K562 (cell line): ENCODE measurements around the gene TMEM135. TPM values are rescaled to one million over a fixed set of nuclear protein-coding genes. Genes with fewer than 3 reads are reported as not detected.

Experiments used
- ATAC-seq: fragments of 200-7000 bp; cut with Tn5 transposase; 3 replicates; pipeline ENCODE4 v1.9.1; 2020; ENCODE audit warnings: moderate library complexity
- BruUV-seq: library from RNA; stranded (reverse); fragments of 400-500 nt; replicated peaks from 2 replicates; lab custom pipeline; 2021; lab: Mats Ljungman, UMichigan
- CTCF ChIA-PET: fragments of 300-600 bp; formaldehyde crosslinking; extraction: SDS; loops from one replicate; lab custom pipeline; 2021; ENCODE audit warnings: low intra/inter-chr PET ratio; lab: Yijun Ruan, JAX
- POLR2A ChIA-PET: fragments of 300-600, 350-650 bp; sonication (Branson Sonifier 250); formaldehyde crosslinking; extraction: SDS; loops from one replicate; lab custom pipeline; 2021; ENCODE audit warnings: antibody characterized with exemption, inconsistent platforms; lab: Yijun Ruan, JAX
- DNase-seq, 4 experiments: peaks; one replicate each; pipeline versions ENCODE4 v3.0.0 to v3.0.0-alpha.2; 2011 to 2018; ENCODE audit warnings: low spot score in 3 of 4, mixed read lengths in 3 of 4; ENCODE audit errors: extremely low read depth in 1 of 4
- FAIRE-seq: peaks from 2 replicates; lab custom pipeline; 2011; peaks lifted over from hg19 to GRCh38; lab: Jason Lieb, UNC
- H2AFZ ChIP-seq: 2 replicates; pipeline ENCODE4 v1.6.0; 2011; ENCODE audit warnings: low read depth, low read length, control low read depth, inconsistent platforms
- H3K27ac ChIP-seq: fragments of 200-600 bp; 3 replicates; pipeline ENCODE4 v1.8.0; 2011; ENCODE audit warnings: low read depth, mild to moderate bottlenecking, control low read depth, inconsistent platforms, low read length, moderate library complexity, mixed read lengths; ENCODE audit errors: extremely low read depth
- H3K27me3 ChIP-seq, 2 experiments: fragments of 300-600 bp in 1 of 2; 2 replicates in 1 of 2; 3 replicates in 1 of 2; pipeline versions ENCODE4 v1.6.0 to v1.8.0; 2011; ENCODE audit warnings: inconsistent platforms in 2 of 2, low read length in 2 of 2, mild to moderate bottlenecking in 1 of 2, mixed read lengths in 1 of 2, moderate library complexity in 1 of 2; ENCODE audit not compliant: control insufficient read depth in 2 of 2, insufficient read depth in 2 of 2
- H3K36me3 ChIP-seq: fragments of 300-600 bp; 3 replicates; pipeline ENCODE4 v1.8.0; 2011; ENCODE audit warnings: mild to moderate bottlenecking, low read length, inconsistent platforms; ENCODE audit not compliant: control insufficient read depth, insufficient read depth
- H3K4me1 ChIP-seq, 2 experiments: fragments of 200-600 bp in 1 of 2; replicated peaks in 1 of 2; 2 replicates in 1 of 2; 3 replicates in 1 of 2; pipeline versions ENCODE4 v1.5.1 to v1.8.0; 2011; ENCODE audit warnings: inconsistent platforms in 2 of 2, low read length in 2 of 2, mild to moderate bottlenecking in 1 of 2, mixed read lengths in 1 of 2, moderate library complexity in 1 of 2; ENCODE audit not compliant: control insufficient read depth in 2 of 2, insufficient read depth in 2 of 2
- H3K4me2 ChIP-seq: 2 replicates; pipeline ENCODE4 v1.6.1; 2011; ENCODE audit warnings: low read length, control low read depth, inconsistent platforms, mixed read lengths; ENCODE audit not compliant: insufficient read depth
- H3K4me3 ChIP-seq: fragments of 200-600 bp; sonication (generic), shearing (Covaris generic); 2 replicates; pipeline ENCODE4 v1.5.1; 2016; ENCODE audit warnings: control low read depth, inconsistent platforms
- H3K79me2 ChIP-seq: fragments of 200-600 bp; 3 replicates; pipeline ENCODE4 v1.8.0; 2011; ENCODE audit warnings: low read length, inconsistent platforms; ENCODE audit not compliant: control insufficient read depth, insufficient read depth
- H3K9ac ChIP-seq, 2 experiments: 2 replicates each; pipeline versions ENCODE4 v1.6.0 to v1.6.1; 2011; ENCODE audit warnings: low read depth in 2 of 2, low read length in 2 of 2, control low read depth in 1 of 2, inconsistent platforms in 1 of 2, mild to moderate bottlenecking in 1 of 2, mixed read lengths in 1 of 2; ENCODE audit not compliant: insufficient read depth in 1 of 2
- H3K9me1 ChIP-seq: one replicate; pipeline ENCODE4 v1.6.0; 2011; ENCODE audit warnings: inconsistent platforms, mild to moderate bottlenecking, low read length, moderate library complexity; ENCODE audit not compliant: control insufficient read depth, insufficient read depth
- H3K9me3 ChIP-seq: replicated peaks from 2 replicates; pipeline ENCODE4 v1.5.1; 2011; ENCODE audit warnings: low read depth, low read length, inconsistent platforms; ENCODE audit not compliant: control insufficient read depth, insufficient read depth
- H4K20me1 ChIP-seq: replicated peaks from 2 replicates; pipeline ENCODE4 v1.6.1; 2011; ENCODE audit warnings: low read length, inconsistent platforms, mixed read lengths; ENCODE audit not compliant: control insufficient read depth, insufficient read depth
- CREB1 ChIP-seq, 2 experiments: sonication (generic) in 1 of 2; formaldehyde crosslinking in 1 of 2; IDR thresholded peaks; 2 replicates each; pipeline versions ENCODE4 v1.6.1 to v1.8.0; 2012 to 2022; ENCODE audit warnings: inconsistent platforms in 1 of 2, mild to moderate bottlenecking in 1 of 2, missing genetic modification reagents in 1 of 2, moderate library complexity in 1 of 2
- FOSL1 ChIP-seq: fragments of 200-800 bp; sonication (Bioruptor generic); conservative IDR thresholded peaks from 2 replicates; pipeline ENCODE4 v1.6.1; 2016; ENCODE audit warnings: missing genetic modification characterization, missing compliant biosample characterization
- SMARCC2 ChIP-seq: fragments of 450-650 bp; IDR thresholded peaks from 2 replicates; pipeline ENCODE4 v1.6.1; 2017; ENCODE audit warnings: antibody characterized with exemption, moderate library complexity, mild to moderate bottlenecking, low read depth
- THRA ChIP-seq: fragments of 450-650 bp; IDR thresholded peaks from 2 replicates; pipeline ENCODE4 v1.6.1; 2017; ENCODE audit warnings: mild to moderate bottlenecking, moderate library complexity
- ZFP1 ChIP-seq: fragments of 450-650 bp; formaldehyde crosslinking; IDR thresholded peaks from 2 replicates; pipeline ENCODE4 v1.4.0; 2020; ENCODE audit warnings: mild to moderate bottlenecking, mixed read lengths
- in situ Hi-C: fragments of 300-500 bp; cut with MboI; formaldehyde crosslinking; loops from 4 replicates; pipeline ENCODE4 v1.15.0; 2018; ENCODE audit warnings: inconsistent platforms, mixed read lengths
- intact Hi-C: fragments of 100-400 bp; cut with micrococcal nuclease; formaldehyde crosslinking; loops from 2 replicates; pipeline ENCODE4 v1.14.2; 2022
- polyA plus RNA-seq, 8 experiments: library from polyadenylated mRNA; depleted of rRNA in 4 of 8; stranded (reverse) in 5 of 8; unstranded in 3 of 8; fragments of >200 nt; fragmentation: Nextera tagmentation in 2 of 8; fragmentation: Illumina TruSeq in 1 of 8; extraction: Ambion mirVana in 2 of 8; extraction: Trizol in 1 of 8; gene quantifications; 2 replicates each; pipeline versions ENCODE4 v1.2.1 to v1.2.3, GENCODE V29; 2011 to 2014; ENCODE audit warnings: inconsistent platforms in 1 of 8, missing spikeins in 1 of 8
- total RNA-seq, 7 experiments: library from RNA; depleted of rRNA in 6 of 7; stranded (reverse); fragments of >200 nt in 6 of 7; fragmentation: Illumina TruSeq in 2 of 7; extraction: Trizol in 2 of 7; gene quantifications; 2 replicates each; pipeline versions ENCODE4 v1.2.1 to v1.2.3, GENCODE V29; 2011 to 2021; ENCODE audit warnings: low replicate concordance in 1 of 7
- TF ChIP-seq, protein P1 (sequence below): fragments of 450-650 bp; IDR thresholded peaks from 2 replicates; pipeline ENCODE4 v1.6.1; 2017; ENCODE audit warnings: antibody characterized with exemption, mild to moderate bottlenecking

Gene TMEM135
- total and polyA plus RNA-seq, 9 of the 15 experiments (the other 6 are each of a cell fraction or from before 2014, with no cell fraction given): 17.3 to 53.6 (median 24.9) TPM

DNA sequence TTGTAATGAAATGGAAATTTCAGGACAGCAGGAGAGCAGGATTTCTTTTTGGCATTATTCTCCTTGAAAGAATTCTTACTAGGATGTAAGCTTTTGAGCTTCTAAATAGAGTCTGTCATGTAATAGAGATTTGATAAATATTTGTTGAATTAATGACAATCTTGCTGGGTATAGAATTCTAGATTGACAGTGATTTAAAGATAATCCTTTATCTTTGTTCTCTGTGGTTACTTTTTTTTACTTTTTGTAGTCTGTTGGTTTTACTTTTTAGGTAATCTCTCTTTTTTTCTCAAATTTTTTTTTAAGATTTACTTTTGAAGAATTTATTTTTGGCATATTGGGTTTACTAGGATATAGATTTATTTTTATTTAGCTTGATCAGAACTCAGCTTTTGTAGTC is 54.8 kb downstream of the TMEM135 start:
- Histone ChIP-seq H3K9me1 (no peaks in the 10 kb centered on the region), H2AFZ (no peak overlapping the region), H3K27me3 (no peaks in the 10 kb centered on the region), H3K9me3 (no peaks in the 10 kb centered on the region; the same call in 1 of the 2 replicates), H3K27ac (no peak overlapping the region), H3K4me3 (no peak overlapping the region), H3K4me1 (peaks cover 0 to 4% of the 10 kb centered on the region in 2 experiments; a peak in 1 of 5 replicates), H3K4me2 (no peak overlapping the region), H3K36me3 (peaks cover 25% of the 10 kb centered on the region), H3K79me2 (0 out of 3 replicates have a peak, but pooled peaks cover under 1% of the 10 kb centered on the region), H4K20me1 (no peaks in the 10 kb centered on the region), H3K9ac (no peak overlapping the region)
- TF ChIP-seq, protein P1, sequence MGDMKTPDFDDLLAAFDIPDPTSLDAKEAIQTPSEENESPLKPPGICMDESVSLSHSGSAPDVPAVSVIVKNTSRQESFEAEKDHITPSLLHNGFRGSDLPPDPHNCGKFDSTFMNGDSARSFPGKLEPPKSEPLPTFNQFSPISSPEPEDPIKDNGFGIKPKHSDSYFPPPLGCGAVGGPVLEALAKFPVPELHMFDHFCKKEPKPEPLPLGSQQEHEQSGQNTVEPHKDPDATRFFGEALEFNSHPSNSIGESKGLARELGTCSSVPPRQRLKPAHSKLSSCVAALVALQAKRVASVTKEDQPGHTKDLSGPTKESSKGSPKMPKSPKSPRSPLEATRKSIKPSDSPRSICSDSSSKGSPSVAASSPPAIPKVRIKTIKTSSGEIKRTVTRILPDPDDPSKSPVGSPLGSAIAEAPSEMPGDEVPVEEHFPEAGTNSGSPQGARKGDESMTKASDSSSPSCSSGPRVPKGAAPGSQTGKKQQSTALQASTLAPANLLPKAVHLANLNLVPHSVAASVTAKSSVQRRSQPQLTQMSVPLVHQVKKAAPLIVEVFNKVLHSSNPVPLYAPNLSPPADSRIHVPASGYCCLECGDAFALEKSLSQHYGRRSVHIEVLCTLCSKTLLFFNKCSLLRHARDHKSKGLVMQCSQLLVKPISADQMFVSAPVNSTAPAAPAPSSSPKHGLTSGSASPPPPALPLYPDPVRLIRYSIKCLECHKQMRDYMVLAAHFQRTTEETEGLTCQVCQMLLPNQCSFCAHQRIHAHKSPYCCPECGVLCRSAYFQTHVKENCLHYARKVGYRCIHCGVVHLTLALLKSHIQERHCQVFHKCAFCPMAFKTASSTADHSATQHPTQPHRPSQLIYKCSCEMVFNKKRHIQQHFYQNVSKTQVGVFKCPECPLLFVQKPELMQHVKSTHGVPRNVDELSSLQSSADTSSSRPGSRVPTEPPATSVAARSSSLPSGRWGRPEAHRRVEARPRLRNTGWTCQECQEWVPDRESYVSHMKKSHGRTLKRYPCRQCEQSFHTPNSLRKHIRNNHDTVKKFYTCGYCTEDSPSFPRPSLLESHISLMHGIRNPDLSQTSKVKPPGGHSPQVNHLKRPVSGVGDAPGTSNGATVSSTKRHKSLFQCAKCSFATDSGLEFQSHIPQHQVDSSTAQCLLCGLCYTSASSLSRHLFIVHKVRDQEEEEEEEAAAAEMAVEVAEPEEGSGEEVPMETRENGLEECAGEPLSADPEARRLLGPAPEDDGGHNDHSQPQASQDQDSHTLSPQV: 0 out of 2 replicates have a peak, but pooled peaks have one; percentile 18
- no peak for TF ChIP-seq CREB1 (IDR thresholded peaks at IDR 0.05)
- TF ChIP-seq CREB1 (CRISPR knock-in tag; IDR thresholded peaks at IDR 0.05): no peak
- TF ChIP-seq THRA: no peak
- no peak for TF ChIP-seq SMARCC2
- TF ChIP-seq ZFP1 (CRISPR knock-in tag): peak; percentile 93
- 0 out of 2 replicates have a peak, but pooled peaks have one; percentile 7 for TF ChIP-seq FOSL1 (tag)
- FAIRE-seq: no peak
- DNase-seq: no peak
- no peak for ATAC-seq
- intact Hi-C loops (no loop called here), in situ Hi-C loops (no loop called here)
- ChIA-PET POLR2A (no interaction called here), CTCF (no interaction called here)
- no TSS peak for BruUV-seq
